ENCODE data around the gene SP6.

The SP6 gene

DNA sequence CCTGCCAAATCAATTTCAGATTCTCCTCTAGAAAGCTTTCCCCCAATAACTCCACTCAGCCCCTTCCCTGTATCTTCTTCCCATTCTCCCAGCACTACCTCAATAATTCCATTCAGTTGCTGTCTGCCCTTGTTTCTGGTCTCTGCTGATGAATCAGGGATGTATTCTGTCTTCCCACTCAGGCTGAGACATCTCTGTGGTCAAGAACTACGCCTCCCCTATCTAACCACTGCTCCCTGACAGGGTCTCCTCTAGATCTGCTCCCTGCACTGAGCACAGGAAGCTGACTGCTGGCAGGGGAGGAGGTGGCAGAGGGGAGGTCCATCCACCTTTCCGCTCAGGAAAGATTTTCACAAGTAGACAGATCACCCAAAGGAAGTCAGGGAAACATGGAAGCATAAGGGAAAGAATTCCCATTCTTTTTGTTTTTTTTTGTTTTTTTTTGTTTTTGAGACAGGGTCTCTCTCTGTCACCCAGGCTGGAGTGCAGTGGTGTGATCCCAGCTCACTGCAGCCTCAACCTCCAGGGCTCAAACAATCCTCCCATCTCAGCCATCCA, 28.1 kb upstream of the SP6 start:
- DNase-seq = no peak

DNA sequence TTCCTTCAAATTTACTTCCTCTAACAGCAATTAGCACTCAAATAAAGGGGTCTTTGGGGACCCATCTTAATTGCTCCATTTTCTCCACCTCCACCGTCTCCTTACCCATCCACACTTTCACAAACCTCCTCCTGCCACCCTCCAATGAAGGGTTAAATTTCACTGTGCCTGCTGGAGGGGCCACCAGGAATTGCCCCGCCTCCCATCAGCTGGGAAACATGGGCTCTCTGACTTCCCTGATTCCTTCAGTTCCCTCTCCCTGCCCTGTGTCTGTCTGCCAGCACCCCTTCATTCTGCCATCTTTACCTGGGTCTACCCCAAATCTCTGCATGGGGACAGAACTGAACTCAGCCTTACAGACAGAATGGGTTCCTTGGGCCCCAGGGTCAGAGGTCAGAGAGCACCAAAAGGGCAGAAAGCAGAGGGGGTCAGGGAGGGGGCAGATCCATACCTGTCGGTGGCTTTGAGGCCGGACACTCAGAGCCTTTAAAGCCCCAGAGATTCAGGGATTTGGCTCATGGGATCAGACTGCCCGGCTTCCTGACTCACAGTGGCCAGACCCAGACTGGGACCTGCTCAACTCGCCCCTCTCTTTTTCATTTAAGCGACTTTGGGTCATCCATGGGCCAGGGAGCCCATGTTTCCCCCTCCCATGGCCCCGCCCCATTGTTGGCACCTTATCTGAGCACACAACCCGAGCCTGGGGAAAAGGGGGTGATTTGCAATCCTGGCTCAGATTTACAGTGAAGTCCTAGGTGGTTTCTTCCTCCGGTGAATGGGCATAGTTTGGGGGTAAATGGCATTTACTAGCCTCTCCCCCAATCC, 27.5 kb upstream of the SP6 start:
- DNase-seq = no peak

GRCh38 chr17:47877368-47878034, 26.5 kb upstream of the SP6 start:
- no peak for DNase-seq

- DNase-seq = no peak
These were observed 24.3 kb upstream of the SP6 start for GRCh38 chr17:47875011-47875985.

DNA sequence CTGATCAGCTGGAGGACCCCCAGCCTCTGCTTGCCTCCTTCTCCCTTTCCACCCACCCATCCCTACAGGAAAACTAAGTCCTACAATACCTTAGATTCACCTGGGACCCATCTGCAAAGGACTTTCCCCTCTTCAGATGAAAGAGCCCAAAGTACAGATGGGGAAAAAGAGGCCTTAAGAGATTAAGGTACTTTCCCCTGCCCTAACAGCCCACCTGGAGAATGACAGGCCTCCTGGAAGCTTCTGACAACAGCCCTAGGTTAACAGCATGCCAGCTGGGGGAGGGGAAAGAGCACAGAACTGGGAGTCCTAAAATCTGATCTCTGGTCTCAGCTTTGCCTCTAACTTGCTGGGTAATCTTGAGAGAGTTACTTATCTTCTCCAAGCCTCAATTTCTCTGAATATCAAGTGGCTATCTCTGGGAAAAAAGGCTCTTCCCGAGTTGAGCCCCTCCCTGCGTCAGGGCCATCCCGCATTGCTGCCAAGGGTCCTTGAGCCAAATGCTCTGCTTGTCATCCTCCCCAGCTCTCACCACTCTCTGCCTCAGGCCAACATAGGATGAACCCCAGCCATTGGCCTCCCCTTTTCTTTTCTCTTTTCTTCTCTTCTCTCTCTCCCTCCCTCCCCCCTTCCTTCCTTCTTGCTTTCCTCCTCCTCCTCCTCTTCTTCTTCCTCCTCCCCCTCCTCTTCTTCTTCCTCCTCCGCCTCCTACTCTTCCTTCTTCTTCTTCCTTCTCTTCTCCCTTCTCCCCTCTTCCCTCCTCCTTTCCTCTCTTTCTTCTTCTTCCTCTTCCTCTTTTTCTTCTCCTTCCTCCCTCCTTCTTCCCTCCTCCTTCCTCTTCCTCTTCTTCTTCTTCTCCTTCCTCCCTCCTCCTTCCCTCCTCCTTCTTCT, 22.5 kb upstream of the SP6 start:
- DNase-seq = no peak

- DNase-seq = no peak
These were observed 21.7 kb upstream of the SP6 start for GRCh38 chr17:47872651-47873161.

GRCh38 chr17:47872019-47872650, 21.2 kb upstream of the SP6 start:
- no peak for DNase-seq

DNA sequence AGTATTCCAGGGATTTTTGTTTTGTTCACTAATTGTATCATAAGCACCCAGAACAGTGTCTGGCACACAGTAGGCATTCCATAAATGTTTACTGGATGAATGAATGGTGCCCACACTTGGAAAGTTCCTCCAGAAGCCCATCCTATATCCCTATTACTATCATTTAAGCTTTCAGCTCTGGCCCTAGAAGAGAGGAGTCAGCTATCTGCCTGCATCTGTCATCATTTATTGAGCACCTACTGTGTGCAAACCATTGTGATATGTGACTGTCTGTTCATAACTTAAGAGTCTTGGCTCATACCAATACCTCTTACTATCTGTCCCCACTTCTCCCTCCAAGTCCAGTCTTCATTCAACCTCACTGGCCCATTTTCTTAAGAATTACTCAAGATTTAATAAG, 20.1 kb upstream of the SP6 start:
- no peak for DNase-seq

DNA sequence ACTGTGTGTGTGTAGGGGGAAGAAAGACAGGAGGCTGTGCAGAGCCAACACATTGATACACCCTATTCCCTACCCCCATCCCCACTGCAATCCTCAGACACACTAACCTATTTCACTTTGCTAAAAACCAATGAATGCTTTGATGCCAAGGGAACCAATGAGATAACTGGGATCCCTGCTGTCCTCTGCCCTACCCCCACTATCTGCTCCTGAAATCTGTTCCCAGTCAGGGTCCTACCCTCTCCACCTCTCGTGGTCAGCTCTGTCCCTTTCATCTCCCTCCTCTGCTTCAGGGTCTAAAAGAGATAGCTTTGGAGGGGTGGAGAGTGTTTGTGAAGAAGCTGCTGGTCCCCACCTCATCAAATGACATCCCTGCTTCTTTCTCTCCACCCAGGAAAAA, 19.1 kb upstream of the SP6 start:
- no peak for DNase-seq

DNA sequence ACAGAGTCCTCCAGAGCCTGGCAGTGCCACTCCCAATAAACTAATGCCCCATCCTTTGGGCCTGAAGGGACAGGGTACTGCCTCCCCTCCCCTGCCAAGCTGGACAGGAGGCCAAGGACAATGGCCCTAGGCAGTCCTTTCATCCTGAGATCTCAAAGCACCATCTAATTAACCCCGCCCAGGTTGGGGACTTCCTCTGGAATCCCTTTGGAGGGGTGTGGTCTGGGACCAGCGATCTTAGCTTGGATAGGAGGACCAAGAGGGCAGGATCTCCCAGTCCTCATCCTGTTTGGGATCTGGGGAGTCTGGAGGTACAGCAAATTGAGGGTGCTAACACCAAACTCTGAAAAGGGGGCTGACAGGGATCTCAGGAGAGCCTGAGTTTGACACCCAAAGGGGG, 18.2 kb upstream of the SP6 start:
- DNase-seq = no peak

DNA sequence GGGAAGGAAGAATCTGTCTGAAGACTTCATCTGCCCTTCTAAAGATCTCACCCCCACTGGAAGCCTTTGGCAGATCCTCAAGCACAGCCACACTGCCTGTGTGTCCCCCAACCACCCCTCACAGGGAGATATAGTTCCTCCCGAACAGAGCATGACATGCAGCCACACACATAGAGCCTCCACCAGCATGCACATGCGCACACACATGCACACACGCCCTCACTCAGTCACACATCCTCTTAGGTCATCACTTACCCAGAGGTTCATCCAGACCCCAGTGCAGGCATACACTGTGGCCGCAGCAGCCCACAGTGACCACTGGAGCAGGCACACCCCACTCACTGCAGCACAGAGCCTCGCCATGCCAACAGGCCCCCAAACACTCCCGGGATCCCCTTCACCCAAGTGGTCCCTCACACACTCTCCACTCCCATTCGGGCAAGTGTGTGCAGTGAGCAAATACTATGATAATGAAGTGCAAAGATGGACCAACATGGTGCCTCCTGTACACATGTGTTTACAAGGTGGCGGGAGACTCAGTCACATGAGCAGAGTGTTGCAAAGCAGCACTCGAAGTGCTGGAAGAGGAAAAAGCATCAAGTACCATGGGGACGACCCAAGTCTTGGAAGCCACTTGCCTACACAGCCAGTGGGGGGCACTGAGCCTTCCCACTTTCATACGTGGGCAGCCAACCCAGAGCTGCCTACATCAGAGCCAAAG, 17.0 kb upstream of the SP6 start:
- no peak for DNase-seq

GRCh38 chr17:47866941-47867340, 16.0 kb upstream of the SP6 start:
- DNase-seq = no peak

- DNase-seq = no peak
These were observed 13.8 kb upstream of the SP6 start for GRCh38 chr17:47864791-47865216.

- DNase-seq = no peak
These were observed 11.9 kb upstream of the SP6 start for GRCh38 chr17:47862621-47863440.

GRCh38 chr17:47860386-47860785, 9.4 kb upstream of the SP6 start:
- no peak for DNase-seq

GRCh38 chr17:47857551-47858455, 6.8 kb upstream of the SP6 start:
- no peak for DNase-seq

DNA sequence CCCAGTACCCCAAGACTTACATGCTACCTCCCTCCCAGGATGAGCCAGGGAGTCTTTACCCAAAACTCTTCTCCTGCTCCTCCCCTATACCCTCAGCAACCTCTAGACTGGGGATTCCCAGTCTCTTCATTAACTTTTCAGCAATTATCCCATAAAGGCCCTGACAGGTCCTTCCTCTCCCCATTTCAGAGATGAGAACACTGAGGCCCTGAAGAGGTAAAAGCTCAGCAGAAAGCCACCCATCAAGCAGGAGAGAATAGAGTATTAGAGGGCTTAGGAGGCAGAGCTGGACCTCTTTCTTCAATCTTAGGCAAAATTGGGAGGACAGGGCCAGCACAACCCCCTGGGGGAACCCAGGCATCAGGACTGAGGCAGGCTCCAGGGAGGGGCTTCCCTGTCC, 5.9 kb upstream of the SP6 start:
- DNase-seq = no peak

- DNase-seq = no peak
These were observed 4.8 kb upstream of the SP6 start for GRCh38 chr17:47855737-47856136.

Data from central memory CD4-positive, alpha-beta T cell (primary cell).